GM03348 (cell line): ENCODE data around the gene TMEM250.

Experiments
- DNase-seq: peaks from one replicate; pipeline ENCODE4 v3.0.0; 2012; ENCODE audit warnings: low spot score

Gene TMEM250

GRCh38 chr9:136132512-136133050 is 13.9 kb upstream of the TMEM250 start:
- DNase-seq: no peak

- DNase-seq: no peak
Measured at GRCh38 chr9:136131629-136132511, 13.2 kb upstream of the TMEM250 start.

- DNase-seq: no peak
Measured at GRCh38 chr9:136129176-136129575, 10.5 kb upstream of the TMEM250 start.

GRCh38 chr9:136128436-136128835 is 9.8 kb upstream of the TMEM250 start:
- no peak for DNase-seq

GRCh38 chr9:136127313-136127712 is 8.6 kb upstream of the TMEM250 start:
- no peak for DNase-seq

GRCh38 chr9:136124976-136125692 is 6.5 kb upstream of the TMEM250 start:
- DNase-seq: no peak

GRCh38 chr9:136122425-136123383 is 4.0 kb upstream of the TMEM250 start:
- DNase-seq: peak; percentile 87

GRCh38 chr9:136121801-136122200 is 3.1 kb upstream of the TMEM250 start:
- no peak for DNase-seq

- no peak for DNase-seq
Measured at GRCh38 chr9:136120438-136120844, 1.8 kb upstream of the TMEM250 start.

GRCh38 chr9:136119883-136120393 is 1.3 kb upstream of the TMEM250 start:
- DNase-seq: no peak

GRCh38 chr9:136119061-136119882 is 597 bp upstream of the TMEM250 start:
- DNase-seq: peak; percentile 76

- DNase-seq: peak; percentile 53
Measured at GRCh38 chr9:136117916-136118319, 757 bp downstream of the TMEM250 start.

- no peak for DNase-seq
Measured at GRCh38 chr9:136117291-136117915, 1.3 kb downstream of the TMEM250 start.

GRCh38 chr9:136116360-136117098 is 2.1 kb downstream of the TMEM250 start:
- no peak for DNase-seq

- no peak for DNase-seq
Measured at GRCh38 chr9:136115641-136116359, 2.9 kb downstream of the TMEM250 start.

GRCh38 chr9:136115206-136115605 is 3.5 kb downstream of the TMEM250 start:
- DNase-seq: no peak

GRCh38 chr9:136114610-136115009 is 4.1 kb downstream of the TMEM250 start:
- DNase-seq: no peak

GRCh38 chr9:136112541-136112940 is 6.1 kb downstream of the TMEM250 start:
- DNase-seq: no peak

GRCh38 chr9:136111910-136112309 is 6.8 kb downstream of the TMEM250 start:
- DNase-seq: no peak
